K562 (cell line): ENCODE data around the gene ZBTB18. TPM values are rescaled to one million over a fixed set of nuclear protein-coding genes. Genes with fewer than 3 reads are reported as not detected.

ENCODE experiments used
- ATAC-seq: fragments of 200-7000 bp; cut with Tn5 transposase; 3 replicates; pipeline ENCODE4 v1.9.1; 2020; ENCODE audit warnings: moderate library complexity
- BruUV-seq: library from RNA; stranded (reverse); fragments of 400-500 nt; replicated peaks from 2 replicates; lab custom pipeline; 2021; lab: Mats Ljungman, UMichigan
- CTCF ChIA-PET: fragments of 300-600 bp; formaldehyde crosslinking; extraction: SDS; loops from one replicate; lab custom pipeline; 2021; ENCODE audit warnings: low intra/inter-chr PET ratio; lab: Yijun Ruan, JAX
- POLR2A ChIA-PET: fragments of 300-600, 350-650 bp; sonication (Branson Sonifier 250); formaldehyde crosslinking; extraction: SDS; loops from one replicate; lab custom pipeline; 2021; ENCODE audit warnings: antibody characterized with exemption, inconsistent platforms; lab: Yijun Ruan, JAX
- DNase-seq, 4 experiments: peaks; one replicate each; pipeline versions ENCODE4 v3.0.0 to v3.0.0-alpha.2; 2011 to 2018; ENCODE audit warnings: low spot score in 3 of 4, mixed read lengths in 3 of 4; ENCODE audit errors: extremely low read depth in 1 of 4
- FAIRE-seq: peaks from 2 replicates; lab custom pipeline; 2011; peaks lifted over from hg19 to GRCh38; lab: Jason Lieb, UNC
- H2AFZ ChIP-seq: 2 replicates; pipeline ENCODE4 v1.6.0; 2011; ENCODE audit warnings: low read depth, low read length, control low read depth, inconsistent platforms
- H3K27ac ChIP-seq: fragments of 200-600 bp; 3 replicates; pipeline ENCODE4 v1.8.0; 2011; ENCODE audit warnings: low read depth, mild to moderate bottlenecking, control low read depth, inconsistent platforms, low read length, moderate library complexity, mixed read lengths; ENCODE audit errors: extremely low read depth
- H3K27me3 ChIP-seq, 2 experiments: fragments of 300-600 bp in 1 of 2; 2 replicates in 1 of 2; 3 replicates in 1 of 2; pipeline versions ENCODE4 v1.6.0 to v1.8.0; 2011; ENCODE audit warnings: inconsistent platforms in 2 of 2, low read length in 2 of 2, mild to moderate bottlenecking in 1 of 2, mixed read lengths in 1 of 2, moderate library complexity in 1 of 2; ENCODE audit not compliant: control insufficient read depth in 2 of 2, insufficient read depth in 2 of 2
- H3K36me3 ChIP-seq: fragments of 300-600 bp; 3 replicates; pipeline ENCODE4 v1.8.0; 2011; ENCODE audit warnings: mild to moderate bottlenecking, low read length, inconsistent platforms; ENCODE audit not compliant: control insufficient read depth, insufficient read depth
- H3K4me1 ChIP-seq, 2 experiments: fragments of 200-600 bp in 1 of 2; replicated peaks in 1 of 2; 2 replicates in 1 of 2; 3 replicates in 1 of 2; pipeline versions ENCODE4 v1.5.1 to v1.8.0; 2011; ENCODE audit warnings: inconsistent platforms in 2 of 2, low read length in 2 of 2, mild to moderate bottlenecking in 1 of 2, mixed read lengths in 1 of 2, moderate library complexity in 1 of 2; ENCODE audit not compliant: control insufficient read depth in 2 of 2, insufficient read depth in 2 of 2
- H3K4me2 ChIP-seq: 2 replicates; pipeline ENCODE4 v1.6.1; 2011; ENCODE audit warnings: low read length, control low read depth, inconsistent platforms, mixed read lengths; ENCODE audit not compliant: insufficient read depth
- H3K4me3 ChIP-seq: fragments of 200-600 bp; sonication (generic), shearing (Covaris generic); 2 replicates; pipeline ENCODE4 v1.5.1; 2016; ENCODE audit warnings: control low read depth, inconsistent platforms
- H3K79me2 ChIP-seq: fragments of 200-600 bp; 3 replicates; pipeline ENCODE4 v1.8.0; 2011; ENCODE audit warnings: low read length, inconsistent platforms; ENCODE audit not compliant: control insufficient read depth, insufficient read depth
- H3K9ac ChIP-seq, 2 experiments: 2 replicates each; pipeline versions ENCODE4 v1.6.0 to v1.6.1; 2011; ENCODE audit warnings: low read depth in 2 of 2, low read length in 2 of 2, control low read depth in 1 of 2, inconsistent platforms in 1 of 2, mild to moderate bottlenecking in 1 of 2, mixed read lengths in 1 of 2; ENCODE audit not compliant: insufficient read depth in 1 of 2
- H3K9me1 ChIP-seq: one replicate; pipeline ENCODE4 v1.6.0; 2011; ENCODE audit warnings: inconsistent platforms, mild to moderate bottlenecking, low read length, moderate library complexity; ENCODE audit not compliant: control insufficient read depth, insufficient read depth
- H3K9me3 ChIP-seq: replicated peaks from 2 replicates; pipeline ENCODE4 v1.5.1; 2011; ENCODE audit warnings: low read depth, low read length, inconsistent platforms; ENCODE audit not compliant: control insufficient read depth, insufficient read depth
- H4K20me1 ChIP-seq: replicated peaks from 2 replicates; pipeline ENCODE4 v1.6.1; 2011; ENCODE audit warnings: low read length, inconsistent platforms, mixed read lengths; ENCODE audit not compliant: control insufficient read depth, insufficient read depth
- HMGN3 ChIP-seq: IDR thresholded peaks from 2 replicates; pipeline ENCODE4 v1.6.1; 2011; ENCODE audit warnings: borderline replicate concordance, low read depth, mild to moderate bottlenecking, mixed read lengths, low read length; ENCODE audit not compliant: insufficient read length; ENCODE audit errors: extremely low read depth
- WGBS: fragments of 100-300 bp; shearing (Covaris generic); methylation state at CpG from one replicate; pipeline ENCODE4 v1.1.6; 2016; ENCODE audit warnings: low coverage, mixed read lengths; ENCODE audit not compliant: insufficient coverage; ENCODE audit errors: missing lambda C conversion rate; 5-methylcytosine and 5-hydroxymethylcytosine counted together
- in situ Hi-C: fragments of 300-500 bp; cut with MboI; formaldehyde crosslinking; loops from 4 replicates; pipeline ENCODE4 v1.15.0; 2018; ENCODE audit warnings: inconsistent platforms, mixed read lengths
- intact Hi-C: fragments of 100-400 bp; cut with micrococcal nuclease; formaldehyde crosslinking; loops from 2 replicates; pipeline ENCODE4 v1.14.2; 2022
- polyA plus RNA-seq, 8 experiments: library from polyadenylated mRNA; depleted of rRNA in 4 of 8; stranded (reverse) in 5 of 8; unstranded in 3 of 8; fragments of >200 nt; fragmentation: Nextera tagmentation in 2 of 8; fragmentation: Illumina TruSeq in 1 of 8; extraction: Ambion mirVana in 2 of 8; extraction: Trizol in 1 of 8; gene quantifications; 2 replicates each; pipeline versions ENCODE4 v1.2.1 to v1.2.3, GENCODE V29; 2011 to 2014; ENCODE audit warnings: inconsistent platforms in 1 of 8, missing spikeins in 1 of 8
- total RNA-seq, 7 experiments: library from RNA; depleted of rRNA in 6 of 7; stranded (reverse); fragments of >200 nt in 6 of 7; fragmentation: Illumina TruSeq in 2 of 7; extraction: Trizol in 2 of 7; gene quantifications; 2 replicates each; pipeline versions ENCODE4 v1.2.1 to v1.2.3, GENCODE V29; 2011 to 2021; ENCODE audit warnings: low replicate concordance in 1 of 7
- TF ChIP-seq, protein P1 (sequence below), 2 experiments: fragments of 450-650 bp; formaldehyde crosslinking in 1 of 2; IDR thresholded peaks; 2 replicates each; pipeline versions ENCODE4 v1.4.0 to v1.6.1; 2014 to 2020; ENCODE audit warnings: mild to moderate bottlenecking in 2 of 2, borderline replicate concordance in 1 of 2, low read depth in 1 of 2

The ZBTB18 gene
- total and polyA plus RNA-seq, 9 of the 15 experiments (the other 6 are each of a cell fraction or from before 2014, with no cell fraction given), result 0.13 to 2.6 (median 1.6) TPM

DNA sequence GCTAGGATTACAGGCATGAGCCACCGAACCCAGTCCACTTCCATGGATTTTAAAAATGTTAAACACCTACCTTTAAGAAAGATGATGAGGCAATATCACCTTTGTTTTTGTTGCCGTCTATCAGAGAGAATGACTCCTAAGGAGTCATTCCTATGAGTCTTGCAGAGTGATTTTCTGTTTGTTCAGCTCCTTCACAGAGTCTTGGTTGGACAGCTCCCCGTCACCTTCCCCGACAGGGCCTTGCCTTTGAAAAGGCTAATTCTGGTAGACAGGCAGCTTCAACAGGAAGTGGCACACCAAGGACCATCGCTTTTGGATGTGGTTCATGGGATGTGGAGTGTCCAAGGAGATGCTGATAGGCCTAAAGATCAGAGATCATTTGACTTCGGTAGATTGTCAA, 17.5 kb downstream of the ZBTB18 start:
- H3K79me2 ChIP-seq, result no peaks in the 10 kb centered on the region
- H3K36me3 ChIP-seq, result no peaks in the 10 kb centered on the region
- peaks cover 40 to 58% of the 10 kb centered on the region in 2 experiments for H3K27me3 ChIP-seq
- H3K27ac ChIP-seq, result no peak overlapping the region
- H3K9ac ChIP-seq, result no peak overlapping the region
- intact Hi-C loops (no loop called here), in situ Hi-C loops (no loop called here)
- FAIRE-seq, result no peak
- H3K4me2 ChIP-seq, result no peak overlapping the region
- ATAC-seq, result no peak
- POLR2A ChIA-PET, result interaction anchor here (1.1 to 1.2 kb wide), 2 partner anchors 12 to 393 kb away, joined by 4 to 5 read pairs; no protein-coding TSS in a partner anchor
- H3K9me1 ChIP-seq, result no peaks in the 10 kb centered on the region
- BruUV-seq, result no TSS peak
- no peak overlapping the region for H3K4me3 ChIP-seq
- TF ChIP-seq, protein P1, sequence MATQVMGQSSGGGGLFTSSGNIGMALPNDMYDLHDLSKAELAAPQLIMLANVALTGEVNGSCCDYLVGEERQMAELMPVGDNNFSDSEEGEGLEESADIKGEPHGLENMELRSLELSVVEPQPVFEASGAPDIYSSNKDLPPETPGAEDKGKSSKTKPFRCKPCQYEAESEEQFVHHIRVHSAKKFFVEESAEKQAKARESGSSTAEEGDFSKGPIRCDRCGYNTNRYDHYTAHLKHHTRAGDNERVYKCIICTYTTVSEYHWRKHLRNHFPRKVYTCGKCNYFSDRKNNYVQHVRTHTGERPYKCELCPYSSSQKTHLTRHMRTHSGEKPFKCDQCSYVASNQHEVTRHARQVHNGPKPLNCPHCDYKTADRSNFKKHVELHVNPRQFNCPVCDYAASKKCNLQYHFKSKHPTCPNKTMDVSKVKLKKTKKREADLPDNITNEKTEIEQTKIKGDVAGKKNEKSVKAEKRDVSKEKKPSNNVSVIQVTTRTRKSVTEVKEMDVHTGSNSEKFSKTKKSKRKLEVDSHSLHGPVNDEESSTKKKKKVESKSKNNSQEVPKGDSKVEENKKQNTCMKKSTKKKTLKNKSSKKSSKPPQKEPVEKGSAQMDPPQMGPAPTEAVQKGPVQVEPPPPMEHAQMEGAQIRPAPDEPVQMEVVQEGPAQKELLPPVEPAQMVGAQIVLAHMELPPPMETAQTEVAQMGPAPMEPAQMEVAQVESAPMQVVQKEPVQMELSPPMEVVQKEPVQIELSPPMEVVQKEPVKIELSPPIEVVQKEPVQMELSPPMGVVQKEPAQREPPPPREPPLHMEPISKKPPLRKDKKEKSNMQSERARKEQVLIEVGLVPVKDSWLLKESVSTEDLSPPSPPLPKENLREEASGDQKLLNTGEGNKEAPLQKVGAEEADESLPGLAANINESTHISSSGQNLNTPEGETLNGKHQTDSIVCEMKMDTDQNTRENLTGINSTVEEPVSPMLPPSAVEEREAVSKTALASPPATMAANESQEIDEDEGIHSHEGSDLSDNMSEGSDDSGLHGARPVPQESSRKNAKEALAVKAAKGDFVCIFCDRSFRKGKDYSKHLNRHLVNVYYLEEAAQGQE (IDR thresholded peaks at IDR 0.05; ENCODE audit: borderline replicate concordance), result peak; percentile 52
- TF ChIP-seq, protein P1 (CRISPR knock-in tag; IDR thresholded peaks at IDR 0.05; ENCODE audit: low read depth), result no peak
- no peak for TF ChIP-seq HMGN3
- 0% methylated on average over 6 of the region's 6 CpGs for WGBS
- CTCF ChIA-PET, result no interaction called here
- peaks cover 0 to 3% of the 10 kb centered on the region in 2 experiments; a peak in 1 of 5 replicates for H3K4me1 ChIP-seq
- no peaks in the 10 kb centered on the region for H3K9me3 ChIP-seq
- H2AFZ ChIP-seq, result no peak overlapping the region
- no peak for DNase-seq
- no peaks in the 10 kb centered on the region for H4K20me1 ChIP-seq
